AG09309 (cell line): ENCODE data around the gene MADCAM1.

ENCODE experiments used
- DNase-seq: peaks from one replicate; pipeline ENCODE4 v3.0.0-alpha.2; 2010; ENCODE audit warnings: low read depth
- H3K4me3 ChIP-seq: 2 replicates; pipeline ENCODE4 v1.5.1; 2011; ENCODE audit warnings: mild to moderate bottlenecking, low read depth, low read length, moderate library complexity; ENCODE audit not compliant: control insufficient read depth
- TF ChIP-seq, protein P1 (sequence below): IDR thresholded peaks from 2 replicates; pipeline ENCODE4 v1.5.1; 2011; ENCODE audit warnings: mild to moderate bottlenecking, low read depth, low read length, inconsistent platforms; ENCODE audit not compliant: insufficient read depth, control insufficient read depth; ENCODE audit errors: missing control alignments

Gene MADCAM1

DNA sequence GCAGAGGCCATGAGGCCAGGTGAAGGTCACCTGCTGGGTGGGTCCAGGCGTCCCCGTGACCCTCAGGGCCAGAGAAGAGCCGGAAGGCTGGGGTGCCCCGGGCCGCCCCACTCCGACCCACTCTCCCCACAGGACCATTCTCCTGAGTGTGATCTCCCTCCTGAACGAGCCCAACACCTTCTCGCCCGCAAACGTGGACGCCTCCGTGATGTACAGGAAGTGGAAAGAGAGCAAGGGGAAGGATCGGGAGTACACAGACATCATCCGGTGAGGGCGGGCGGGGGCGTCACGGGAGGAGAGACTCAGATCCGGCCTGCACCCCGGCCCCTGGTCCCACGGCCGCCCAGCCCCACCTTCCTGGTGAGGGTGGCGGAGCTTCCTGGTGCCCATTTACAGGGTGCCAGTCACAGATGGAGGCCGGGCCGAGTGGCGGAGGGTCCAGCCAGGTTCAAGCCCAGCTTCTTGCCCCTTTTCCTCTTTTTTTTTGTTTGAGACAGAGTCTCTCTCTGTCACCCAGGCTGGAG, 40.7 kb downstream of the MADCAM1 start:
- no peak for DNase-seq
- no peak overlapping the region for H3K4me3 ChIP-seq
- TF ChIP-seq, protein P1, sequence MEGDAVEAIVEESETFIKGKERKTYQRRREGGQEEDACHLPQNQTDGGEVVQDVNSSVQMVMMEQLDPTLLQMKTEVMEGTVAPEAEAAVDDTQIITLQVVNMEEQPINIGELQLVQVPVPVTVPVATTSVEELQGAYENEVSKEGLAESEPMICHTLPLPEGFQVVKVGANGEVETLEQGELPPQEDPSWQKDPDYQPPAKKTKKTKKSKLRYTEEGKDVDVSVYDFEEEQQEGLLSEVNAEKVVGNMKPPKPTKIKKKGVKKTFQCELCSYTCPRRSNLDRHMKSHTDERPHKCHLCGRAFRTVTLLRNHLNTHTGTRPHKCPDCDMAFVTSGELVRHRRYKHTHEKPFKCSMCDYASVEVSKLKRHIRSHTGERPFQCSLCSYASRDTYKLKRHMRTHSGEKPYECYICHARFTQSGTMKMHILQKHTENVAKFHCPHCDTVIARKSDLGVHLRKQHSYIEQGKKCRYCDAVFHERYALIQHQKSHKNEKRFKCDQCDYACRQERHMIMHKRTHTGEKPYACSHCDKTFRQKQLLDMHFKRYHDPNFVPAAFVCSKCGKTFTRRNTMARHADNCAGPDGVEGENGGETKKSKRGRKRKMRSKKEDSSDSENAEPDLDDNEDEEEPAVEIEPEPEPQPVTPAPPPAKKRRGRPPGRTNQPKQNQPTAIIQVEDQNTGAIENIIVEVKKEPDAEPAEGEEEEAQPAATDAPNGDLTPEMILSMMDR, result no peak

DNA sequence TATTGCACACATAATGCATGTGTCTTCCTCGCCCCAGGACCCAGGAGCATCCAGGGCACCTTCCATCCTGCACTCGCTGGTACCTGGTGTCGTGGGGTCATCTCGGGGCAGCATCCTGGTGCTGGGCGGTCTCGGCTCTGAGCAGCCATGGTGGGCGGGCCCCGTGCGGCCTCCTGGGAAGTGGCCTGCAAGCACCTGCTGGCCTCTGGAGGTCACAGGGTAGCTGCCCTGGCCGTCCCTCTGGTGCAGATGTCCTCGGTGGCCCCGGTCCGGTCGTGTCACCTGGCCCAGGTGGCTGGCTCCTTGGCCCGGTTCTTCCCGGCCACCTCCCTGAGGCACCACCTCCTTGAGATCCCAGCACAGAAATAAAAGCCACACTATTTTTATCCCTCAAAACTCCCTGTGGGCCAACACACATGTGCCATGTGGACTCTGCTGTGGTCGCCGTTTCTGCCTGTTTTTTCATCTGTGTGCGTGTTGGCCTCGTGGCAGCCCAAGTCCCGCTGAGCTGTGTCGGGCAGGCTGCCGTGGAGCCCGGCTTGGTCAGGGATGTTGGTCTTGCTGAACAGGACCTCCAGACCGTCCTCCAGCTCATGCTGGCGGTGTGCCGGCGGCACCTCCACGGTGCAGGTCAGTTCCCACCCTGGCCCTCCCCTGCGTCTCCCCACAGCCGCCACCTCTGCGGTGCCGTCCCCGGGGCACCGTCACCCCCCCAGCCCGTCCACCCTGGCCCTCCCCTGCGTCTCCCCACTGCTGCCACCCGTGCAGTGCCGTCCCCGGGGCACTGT, 42.5 kb downstream of the MADCAM1 start:
- TF ChIP-seq, protein P1, result no peak
- no peak for DNase-seq
- no peak overlapping the region for H3K4me3 ChIP-seq

DNA sequence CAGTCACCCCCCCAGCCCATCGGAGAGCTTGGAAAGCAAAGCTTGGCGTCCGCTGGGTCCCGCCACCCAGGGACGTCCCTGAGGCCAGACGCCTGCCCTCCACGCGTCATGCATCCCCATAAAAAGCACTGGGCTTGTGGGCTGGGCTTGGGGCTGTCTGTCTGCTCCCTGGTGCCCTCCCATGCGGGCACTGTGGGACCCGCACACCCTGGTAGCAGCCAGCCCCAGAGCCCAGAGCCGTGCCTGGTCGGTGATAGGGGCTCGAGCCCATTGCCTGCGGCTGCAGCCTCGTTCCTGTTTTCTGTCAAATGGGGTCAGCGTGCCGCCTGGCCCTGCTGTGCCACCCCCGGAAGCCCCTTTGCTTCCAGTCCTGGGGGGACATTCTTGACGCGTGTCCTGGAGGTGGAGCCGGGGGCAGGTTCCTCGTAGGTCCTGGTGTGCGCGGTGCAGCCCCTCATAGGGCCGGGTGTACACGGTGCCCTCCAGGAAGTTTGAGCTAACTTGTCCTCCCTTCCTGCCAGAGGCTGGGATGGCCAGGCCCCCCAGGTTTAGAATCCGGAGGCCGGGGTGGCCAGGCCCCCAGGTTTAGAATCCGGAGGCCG, 43.2 kb downstream of the MADCAM1 start:
- H3K4me3 ChIP-seq, result no peak overlapping the region
- TF ChIP-seq, protein P1, result no peak
- DNase-seq, result no peak

DNA sequence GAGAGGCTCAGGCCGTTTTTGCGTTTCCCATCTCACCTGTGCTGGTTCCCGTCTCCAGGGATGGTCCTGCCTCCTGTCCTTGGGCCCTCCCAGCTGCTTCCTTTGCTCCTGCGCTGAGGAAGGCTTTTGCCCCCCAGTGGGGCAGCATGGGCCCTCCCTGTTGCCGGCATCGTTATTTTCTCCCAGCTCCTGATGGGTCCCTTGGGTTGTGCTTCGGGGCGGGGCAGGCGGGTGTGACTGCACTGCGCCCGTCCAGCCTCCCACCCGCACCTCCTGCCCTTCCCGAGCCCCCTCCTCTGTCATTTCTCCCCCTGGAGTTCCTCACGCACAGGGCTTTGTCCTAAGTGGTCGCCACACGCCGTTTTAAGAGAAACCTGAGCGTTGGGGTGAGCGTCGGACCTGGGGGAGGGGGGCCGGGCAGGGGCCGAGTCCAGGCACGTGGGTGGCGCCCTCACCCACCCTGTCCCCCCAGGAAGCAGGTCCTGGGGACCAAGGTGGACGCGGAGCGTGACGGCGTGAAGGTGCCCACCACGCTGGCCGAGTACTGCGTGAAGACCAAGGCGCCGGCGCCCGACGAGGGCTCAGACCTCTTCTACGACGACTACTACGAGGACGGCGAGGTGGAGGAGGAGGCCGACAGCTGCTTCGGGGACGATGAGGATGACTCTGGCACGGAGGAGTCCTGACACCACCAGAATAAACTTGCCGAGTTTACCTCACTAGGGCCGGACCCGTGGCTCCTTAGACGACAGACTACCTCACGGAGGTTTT, 44.8 kb downstream of the MADCAM1 start:
- no peak for DNase-seq
- TF ChIP-seq, protein P1, result no peak
- H3K4me3 ChIP-seq, result no peak overlapping the region

DNA sequence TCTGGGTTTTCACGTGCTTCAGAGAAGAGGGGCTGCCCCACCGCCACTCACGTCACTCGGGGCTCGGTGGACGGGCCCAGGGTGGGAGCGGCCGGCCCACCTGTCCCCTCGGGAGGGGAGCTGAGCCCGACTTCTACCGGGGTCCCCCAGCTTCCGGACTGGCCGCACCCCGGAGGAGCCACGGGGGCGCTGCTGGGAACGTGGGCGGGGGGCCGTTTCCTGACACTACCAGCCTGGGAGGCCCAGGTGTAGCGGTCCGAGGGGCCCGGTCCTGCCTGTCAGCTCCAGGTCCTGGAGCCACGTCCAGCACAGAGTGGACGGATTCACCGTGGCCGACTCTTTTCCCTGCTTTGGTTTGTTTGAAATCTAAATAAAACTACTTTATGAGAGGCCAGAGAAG, 45.4 kb downstream of the MADCAM1 start:
- H3K4me3 ChIP-seq, result no peak overlapping the region
- DNase-seq, result no peak
- TF ChIP-seq, protein P1, result no peak

DNA sequence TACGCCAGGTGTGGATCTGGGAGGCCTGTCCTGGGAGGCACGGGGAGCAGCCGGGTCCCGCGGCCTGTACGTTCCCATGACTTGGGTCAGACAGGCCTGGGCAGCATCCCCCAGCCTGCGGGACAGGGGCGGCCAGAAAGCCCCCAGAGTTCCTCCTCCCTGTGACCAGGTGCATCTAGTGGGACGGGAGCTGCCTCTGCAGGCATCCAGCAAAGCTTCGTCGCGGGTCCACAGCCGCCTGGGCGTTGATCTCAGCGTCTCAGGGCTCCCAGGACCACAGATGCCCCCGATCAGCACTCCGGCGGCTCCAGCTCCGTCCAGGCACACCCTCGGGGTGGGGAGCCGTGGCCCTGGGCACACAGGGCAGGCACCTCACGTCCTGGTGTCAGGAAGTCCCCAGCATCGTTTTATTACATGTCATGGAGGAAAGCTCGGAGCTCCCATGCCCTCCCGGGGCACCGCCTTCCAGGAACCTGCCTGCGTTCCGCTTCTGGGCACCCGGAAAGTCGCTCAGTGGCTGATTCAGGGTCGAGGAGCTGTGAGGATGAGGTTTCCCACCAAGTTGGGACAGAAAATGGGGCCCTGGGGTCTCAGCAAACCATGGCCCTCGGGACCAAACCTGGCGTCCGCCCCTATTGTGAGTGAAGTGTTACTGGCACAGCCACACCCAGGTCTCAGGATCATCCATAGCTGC, 46.0 kb downstream of the MADCAM1 start:
- TF ChIP-seq, protein P1, result no peak
- no peak for DNase-seq
- H3K4me3 ChIP-seq, result no peak overlapping the region
